ENCODE measurements around the gene UBQLN3. TPM values are rescaled to one million over a fixed set of nuclear protein-coding genes. Genes with fewer than 3 reads are reported as not detected.

Gene UBQLN3
- total RNA-seq (not detected in 2 replicates), polyA plus RNA-seq (not detected in 2 replicates), polyA minus RNA-seq (0.47 and 0.51 TPM in 2 replicates), Bru-seq, nascent RNA (not detected), BruChase-seq, experiment 1, labeled RNA remaining after a 6-hour chase (percentile 18 among the genes with signal in this experiment), BruChase-seq, experiment 2, labeled RNA remaining after a 2-hour chase (not detected)
- polyA plus RNA-seq (2011; cell fraction: cytosol; rRNA removed) = not detected in 2 replicates
- polyA plus RNA-seq (2011; cell fraction: nucleus; rRNA removed) = 0.14 and 0.16 TPM in 2 replicates
- not detected in 2 replicates for polyA plus RNA-seq (2012)
- not detected for polyA minus RNA-seq (2011; cell fraction: cytosol; rRNA and poly(A)+ RNA removed)
- 0.48 and 1.1 TPM in 2 replicates for polyA minus RNA-seq (2011; cell fraction: nucleus; rRNA and poly(A)+ RNA removed)
- long read RNA-seq = 0 reads

- FAIRE-seq (no peak), DNase-seq (ENCODE audit: low read depth, low spot score) (no peak)
- Histone ChIP-seq H3K4me3 (replicated peaks in 1 of 3; ENCODE audit: insufficient read depth in 1 of 3, low read depth in 1 of 3, low read length in 3 of 3) (no peak within 1 kb of the TSS), H3K9me1 (replicated peaks; ENCODE audit: control insufficient read depth, extremely low read depth, insufficient read depth, low read length) (no peaks in the 10 kb centered on the region), H2AFZ (ENCODE audit: low read depth, low read length) (no peak within 1 kb of the TSS), H3K36me3 (ENCODE audit: control insufficient read depth in 2 of 2, extremely low read depth in 1 of 2, insufficient read depth in 2 of 2, low read length in 2 of 2) (no peaks in the 10 kb centered on the region), H3K4me1 (ENCODE audit: control insufficient read depth, extremely low read depth, insufficient read depth, low read length) (no peaks in the 10 kb centered on the region), H3K27me3 (ENCODE audit: control insufficient read depth in 2 of 2, insufficient read depth in 2 of 2, low read length in 2 of 2) (peaks cover 0 to 2% of the 10 kb centered on the region in 2 experiments), H3K79me2 (ENCODE audit: control insufficient read depth, insufficient read depth, low read length) (no peaks in the 10 kb centered on the region), H3K4me2 (ENCODE audit: insufficient read depth, low read length) (no peak within 1 kb of the TSS), H3K9me3 (replicated peaks; ENCODE audit: control insufficient read depth, insufficient read depth, low read length) (no peaks in the 10 kb centered on the region), H4K20me1 (replicated peaks; ENCODE audit: control insufficient read depth, extremely low read depth, insufficient read depth, low read length) (no peaks in the 10 kb centered on the region), H3K9ac (replicated peaks; ENCODE audit: extremely low read depth, insufficient read depth, low read length) (no peak within 1 kb of the TSS), H3K27ac (ENCODE audit: insufficient read depth, low read depth, low read length) (no peak within 1 kb of the TSS)
- intact Hi-C loops (cut with micrococcal nuclease) = no loop called here
- TF ChIP-seq POLR2AphosphoS5 (IDR thresholded peaks at IDR 0.05; ENCODE audit: insufficient read depth, low read depth, low read length) (no peak), MAX (IDR thresholded peaks at IDR 0.05; ENCODE audit: insufficient read depth, insufficient read length) (no peak), MYC (IDR thresholded peaks at IDR 0.05; ENCODE audit: low read depth, low read length) (no peak), POLR2A (IDR thresholded peaks at IDR 0.05; ENCODE audit: low read depth, low read length) (no peak), JUN (IDR thresholded peaks at IDR 0.05; ENCODE audit: borderline replicate concordance, insufficient read depth, insufficient read length, low read depth) (no peak), GATA2 (IDR thresholded peaks at IDR 0.05; ENCODE audit: insufficient read depth, insufficient read length, low read depth, low read length) (no peak), EZH2 (IDR thresholded peaks at IDR 0.05; ENCODE audit: borderline replicate concordance, low read depth, low read length, severe bottlenecking) (no peak), FOS (IDR thresholded peaks at IDR 0.05; ENCODE audit: borderline replicate concordance, insufficient read depth, low read length) (no peak)
- TF ChIP-seq, protein P1, sequence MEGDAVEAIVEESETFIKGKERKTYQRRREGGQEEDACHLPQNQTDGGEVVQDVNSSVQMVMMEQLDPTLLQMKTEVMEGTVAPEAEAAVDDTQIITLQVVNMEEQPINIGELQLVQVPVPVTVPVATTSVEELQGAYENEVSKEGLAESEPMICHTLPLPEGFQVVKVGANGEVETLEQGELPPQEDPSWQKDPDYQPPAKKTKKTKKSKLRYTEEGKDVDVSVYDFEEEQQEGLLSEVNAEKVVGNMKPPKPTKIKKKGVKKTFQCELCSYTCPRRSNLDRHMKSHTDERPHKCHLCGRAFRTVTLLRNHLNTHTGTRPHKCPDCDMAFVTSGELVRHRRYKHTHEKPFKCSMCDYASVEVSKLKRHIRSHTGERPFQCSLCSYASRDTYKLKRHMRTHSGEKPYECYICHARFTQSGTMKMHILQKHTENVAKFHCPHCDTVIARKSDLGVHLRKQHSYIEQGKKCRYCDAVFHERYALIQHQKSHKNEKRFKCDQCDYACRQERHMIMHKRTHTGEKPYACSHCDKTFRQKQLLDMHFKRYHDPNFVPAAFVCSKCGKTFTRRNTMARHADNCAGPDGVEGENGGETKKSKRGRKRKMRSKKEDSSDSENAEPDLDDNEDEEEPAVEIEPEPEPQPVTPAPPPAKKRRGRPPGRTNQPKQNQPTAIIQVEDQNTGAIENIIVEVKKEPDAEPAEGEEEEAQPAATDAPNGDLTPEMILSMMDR (IDR thresholded peaks at IDR 0.05; ENCODE audit: extremely low read depth in 1 of 2, insufficient read depth in 1 of 2, low read depth in 1 of 2, low read length in 2 of 2) = no peak
- ChIA-PET POLR2A (no interaction called here), CTCF (no interaction called here)
- dilution Hi-C loops (cut with MboI; ENCODE audit: extremely low pct_ligation_motif_present, low sequenced_read_pairs) = no loop called here
- BruUV-seq (replicated peaks) = no TSS peak
Observed at GRCh38 chr11:5509803-5510202, at the start of gene UBQLN3. Gene UBQLN3 (minus strand): TSS chr11:5509957. CDS start chr11:5509558, 399 bp downstream.

Data from endothelial cell of umbilical vein (primary cell).